ENCODE results near the gene NRG4.
"Not testable (repeated sequence)": the region's sequence is repeated elsewhere in the genome, so short reads cannot be mapped to it uniquely, and the experiment has no call there.

The NRG4 gene

DNA sequence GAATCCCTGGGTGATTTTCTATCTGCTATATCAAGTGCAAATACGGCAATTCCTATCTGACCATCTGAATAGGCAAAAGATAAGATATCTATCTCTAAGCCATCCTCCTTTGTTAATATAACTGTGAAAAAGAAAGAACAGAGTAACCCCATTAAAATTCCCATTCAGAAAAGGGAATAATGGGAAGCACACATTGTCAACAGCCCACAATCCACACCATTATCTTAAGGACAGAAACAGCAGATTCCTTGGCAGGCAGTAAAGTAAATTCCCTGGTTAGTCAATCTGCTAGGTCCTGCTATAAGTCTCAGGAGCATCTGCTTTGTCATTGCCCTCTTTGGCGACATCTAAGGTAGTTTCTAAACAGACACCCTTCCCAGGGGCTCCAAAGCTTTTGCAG lies 21.9 kb upstream of the NRG4 start:
- H3K4me1 ChIP-seq (ENCODE audit: control insufficient read depth in 1 of 2, insufficient read depth in 2 of 2, low read length in 2 of 2) = no peaks in the 10 kb centered on the region
- H3K27me3 ChIP-seq (ENCODE audit: low read depth, low read length) = no peaks in the 10 kb centered on the region
- peaks cover 0 to 9% of the 10 kb centered on the region in 2 donors for H3K9me3 ChIP-seq (ENCODE audit: control insufficient read depth in 1 of 2, low read length in 2 of 2)
- H3K4me3 ChIP-seq (ENCODE audit: low read depth in 1 of 2, low read length in 2 of 2) = no peak overlapping the region
- H3K36me3 ChIP-seq (ENCODE audit: control insufficient read depth in 1 of 2, insufficient read depth in 2 of 2, low read length in 2 of 2) = no peaks in the 10 kb centered on the region
- H3K27ac ChIP-seq (ENCODE audit: low read length) = no peak overlapping the region

- H3K36me3 ChIP-seq (ENCODE audit: control insufficient read depth in 1 of 2, insufficient read depth in 2 of 2, low read length in 2 of 2) = no peaks in the 10 kb centered on the region
- H3K4me3 ChIP-seq (ENCODE audit: low read depth in 1 of 2, low read length in 2 of 2) = no peak overlapping the region
- H3K9me3 ChIP-seq (ENCODE audit: control insufficient read depth in 1 of 2, low read length in 2 of 2) = peaks cover 0 to 5% of the 10 kb centered on the region in 2 donors
- H3K4me1 ChIP-seq (ENCODE audit: control insufficient read depth in 1 of 2, insufficient read depth in 2 of 2, low read length in 2 of 2) = no peaks in the 10 kb centered on the region
- H3K27me3 ChIP-seq (ENCODE audit: low read depth, low read length) = no peaks in the 10 kb centered on the region
- no peak overlapping the region for H3K27ac ChIP-seq (ENCODE audit: low read length)
Measured at GRCh38 chr15:76033438-76033837, 21.2 kb upstream of the NRG4 start.

DNA sequence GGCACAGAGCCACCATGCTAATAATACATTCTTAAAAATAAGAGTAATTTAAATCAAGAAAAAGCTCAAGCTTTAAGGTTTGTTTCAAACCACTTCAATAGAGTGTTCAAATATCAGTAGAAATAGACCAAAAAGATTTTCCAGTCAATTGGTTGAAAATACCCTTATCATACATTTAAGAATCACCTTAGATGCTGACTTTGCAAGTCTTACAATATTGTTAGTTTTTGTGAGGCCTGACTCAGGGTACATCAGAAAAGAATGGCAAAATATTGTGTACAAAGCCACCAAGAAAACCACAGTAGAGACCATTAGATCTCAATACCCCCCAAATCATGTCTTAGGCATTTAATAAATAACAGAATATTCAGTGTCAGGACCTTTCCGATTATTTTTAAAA lies 19.8 kb upstream of the NRG4 start:
- H3K27ac ChIP-seq (ENCODE audit: low read length) = no peak overlapping the region
- no peaks in the 10 kb centered on the region for H3K27me3 ChIP-seq (ENCODE audit: low read depth, low read length)
- no peaks in the 10 kb centered on the region for H3K4me1 ChIP-seq (ENCODE audit: control insufficient read depth in 1 of 2, insufficient read depth in 2 of 2, low read length in 2 of 2)
- H3K36me3 ChIP-seq (ENCODE audit: control insufficient read depth in 1 of 2, insufficient read depth in 2 of 2, low read length in 2 of 2) = no peaks in the 10 kb centered on the region
- no peak overlapping the region for H3K4me3 ChIP-seq (ENCODE audit: low read depth in 1 of 2, low read length in 2 of 2)
- H3K9me3 ChIP-seq (ENCODE audit: control insufficient read depth in 1 of 2, low read length in 2 of 2) = peaks cover 0 to 3% of the 10 kb centered on the region in 2 donors

GRCh38 chr15:76024021-76024768 lies 12.0 kb upstream of the NRG4 start:
- H3K4me3 ChIP-seq (ENCODE audit: low read depth in 1 of 2, low read length in 2 of 2) = no peak overlapping the region
- no peaks in the 10 kb centered on the region for H3K27me3 ChIP-seq (ENCODE audit: low read depth, low read length)
- H3K9me3 ChIP-seq (ENCODE audit: control insufficient read depth in 1 of 2, low read length in 2 of 2) = peaks cover 8 to 15% of the 10 kb centered on the region in 2 donors
- no peak overlapping the region for H3K27ac ChIP-seq (ENCODE audit: low read length)
- H3K36me3 ChIP-seq (ENCODE audit: control insufficient read depth in 1 of 2, insufficient read depth in 2 of 2, low read length in 2 of 2) = no peaks in the 10 kb centered on the region
- H3K4me1 ChIP-seq (ENCODE audit: control insufficient read depth in 1 of 2, insufficient read depth in 2 of 2, low read length in 2 of 2) = no peaks in the 10 kb centered on the region

- not testable (repeated sequence) for H3K27me3 ChIP-seq (ENCODE audit: low read depth, low read length); H3K27ac ChIP-seq (ENCODE audit: low read length); H3K36me3 ChIP-seq (ENCODE audit: control insufficient read depth in 1 of 2, insufficient read depth in 2 of 2, low read length in 2 of 2); H3K4me3 ChIP-seq (ENCODE audit: low read depth in 1 of 2, low read length in 2 of 2); H3K9me3 ChIP-seq (ENCODE audit: control insufficient read depth in 1 of 2, low read length in 2 of 2); H3K4me1 ChIP-seq (ENCODE audit: control insufficient read depth in 1 of 2, insufficient read depth in 2 of 2, low read length in 2 of 2)
Measured at GRCh38 chr15:76013470-76013869, 1.2 kb upstream of the NRG4 start.

DNA sequence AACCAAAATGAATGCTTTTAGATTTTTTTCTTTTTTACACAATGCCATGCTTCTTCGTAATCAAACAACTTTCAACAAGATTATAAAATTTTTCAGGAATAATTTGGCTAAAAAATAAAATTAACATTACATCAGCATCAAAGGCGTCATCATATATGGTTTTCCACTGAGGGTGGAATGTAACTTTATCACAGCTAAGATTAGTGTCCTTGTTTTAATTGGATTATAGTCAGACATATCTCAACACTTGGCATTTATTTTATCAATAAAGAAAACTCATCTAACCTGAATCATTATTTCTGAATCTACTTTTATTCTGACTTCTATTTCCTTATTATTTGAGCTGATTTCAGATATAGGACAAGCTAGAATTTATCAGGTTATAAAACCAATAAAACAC lies 1.6 kb downstream of the NRG4 start:
- Histone ChIP-seq H3K9me3 (ENCODE audit: control insufficient read depth in 1 of 2, low read length in 2 of 2) (no peaks in the 10 kb centered on the region), H3K36me3 (ENCODE audit: control insufficient read depth in 1 of 2, insufficient read depth in 2 of 2, low read length in 2 of 2) (no peaks in the 10 kb centered on the region), H3K27me3 (ENCODE audit: low read depth, low read length) (no peaks in the 10 kb centered on the region), H3K4me3 (ENCODE audit: low read depth in 1 of 2, low read length in 2 of 2) (no peak overlapping the region), H3K4me1 (ENCODE audit: control insufficient read depth in 1 of 2, insufficient read depth in 2 of 2, low read length in 2 of 2) (no peaks in the 10 kb centered on the region), H3K27ac (ENCODE audit: low read length) (no peak overlapping the region)

DNA sequence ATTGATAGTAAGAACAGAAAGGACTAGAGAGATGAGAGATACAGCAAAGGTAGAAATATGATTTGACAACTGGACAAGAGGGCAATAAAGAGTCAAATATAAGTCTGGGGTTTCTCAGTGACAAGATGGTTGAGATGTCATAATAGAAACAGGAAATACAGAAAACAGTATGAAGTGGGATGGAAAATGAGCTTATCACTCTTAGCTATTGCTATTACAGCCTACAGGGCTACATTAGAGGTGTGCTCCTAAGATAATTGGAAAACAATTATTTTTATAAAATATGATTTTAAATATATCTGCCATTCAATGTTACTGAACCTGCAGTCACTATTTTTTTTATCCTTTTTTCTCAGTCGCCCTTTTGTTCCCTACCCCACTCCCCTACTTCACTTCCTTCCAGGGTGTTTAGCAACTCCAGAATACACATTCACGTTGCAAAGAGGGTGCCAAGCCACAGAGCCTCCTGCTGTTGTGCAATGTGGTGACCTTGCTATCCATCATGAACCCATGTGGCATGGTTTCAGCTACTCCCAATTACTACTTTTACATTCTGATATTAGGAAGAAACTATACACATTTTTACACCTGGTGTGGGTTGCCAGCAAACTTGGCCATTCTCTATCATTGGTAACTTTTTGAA lies 6.0 kb downstream of the NRG4 start:
- Histone ChIP-seq H3K36me3 (ENCODE audit: control insufficient read depth in 1 of 2, insufficient read depth in 2 of 2, low read length in 2 of 2) (no peaks in the 10 kb centered on the region), H3K4me1 (ENCODE audit: control insufficient read depth in 1 of 2, insufficient read depth in 2 of 2, low read length in 2 of 2) (no peaks in the 10 kb centered on the region), H3K27me3 (ENCODE audit: low read depth, low read length) (no peaks in the 10 kb centered on the region), H3K27ac (ENCODE audit: low read length) (no peak overlapping the region), H3K4me3 (ENCODE audit: low read depth in 1 of 2, low read length in 2 of 2) (no peak overlapping the region), H3K9me3 (ENCODE audit: control insufficient read depth in 1 of 2, low read length in 2 of 2) (no peaks in the 10 kb centered on the region)

DNA sequence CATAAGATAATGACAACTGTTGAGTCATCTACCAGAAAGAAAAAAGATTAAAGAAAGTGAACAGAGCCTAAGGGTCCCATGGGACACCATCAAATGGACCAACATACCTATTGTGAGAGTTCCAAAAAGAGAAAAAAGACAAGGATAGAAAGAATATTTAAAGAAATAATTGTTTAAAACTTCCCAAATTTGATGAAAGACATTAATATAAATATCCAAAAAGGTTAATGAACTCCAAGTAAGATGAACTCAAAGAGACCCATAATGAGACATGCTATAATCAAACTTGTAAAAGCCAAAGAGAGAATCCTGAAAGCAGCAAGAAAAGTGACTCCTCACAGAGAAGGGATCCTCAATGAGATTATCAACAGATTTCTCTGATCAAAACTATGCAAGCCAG lies 8.9 kb downstream of the NRG4 start:
- Histone ChIP-seq H3K36me3 (ENCODE audit: control insufficient read depth in 1 of 2, insufficient read depth in 2 of 2, low read length in 2 of 2) (no peaks in the 10 kb centered on the region), H3K9me3 (ENCODE audit: control insufficient read depth in 1 of 2, low read length in 2 of 2) (no peaks in the 10 kb centered on the region), H3K27me3 (ENCODE audit: low read depth, low read length) (no peaks in the 10 kb centered on the region), H3K4me1 (ENCODE audit: control insufficient read depth in 1 of 2, insufficient read depth in 2 of 2, low read length in 2 of 2) (no peaks in the 10 kb centered on the region), H3K4me3 (ENCODE audit: low read depth in 1 of 2, low read length in 2 of 2) (no peak overlapping the region), H3K27ac (ENCODE audit: low read length) (no peak overlapping the region)

DNA sequence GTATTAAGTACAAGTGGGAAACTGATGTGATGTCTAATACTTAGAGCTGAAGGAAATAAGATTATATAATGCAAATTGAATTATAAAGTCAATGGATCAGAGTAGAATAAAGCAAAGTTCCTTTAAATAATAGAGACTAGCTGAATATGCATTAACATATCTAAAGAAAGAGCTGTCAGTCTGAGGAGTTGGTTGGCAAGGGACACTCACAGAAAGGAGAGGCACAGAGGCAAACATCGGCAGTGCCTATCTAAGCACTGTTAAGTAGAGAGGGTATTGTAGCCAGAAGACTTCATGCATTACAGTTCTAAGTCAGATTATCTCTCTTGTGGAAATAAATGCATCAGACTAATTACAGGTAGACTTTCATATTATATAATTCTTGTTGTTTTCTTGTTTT lies 16.6 kb downstream of the NRG4 start:
- no peaks in the 10 kb centered on the region for H3K27me3 ChIP-seq (ENCODE audit: low read depth, low read length)
- no peak overlapping the region for H3K27ac ChIP-seq (ENCODE audit: low read length)
- no peaks in the 10 kb centered on the region for H3K4me1 ChIP-seq (ENCODE audit: control insufficient read depth in 1 of 2, insufficient read depth in 2 of 2, low read length in 2 of 2)
- H3K4me3 ChIP-seq (ENCODE audit: low read depth in 1 of 2, low read length in 2 of 2) = no peak overlapping the region
- H3K9me3 ChIP-seq (ENCODE audit: control insufficient read depth in 1 of 2, low read length in 2 of 2) = no peaks in the 10 kb centered on the region
- H3K36me3 ChIP-seq (ENCODE audit: control insufficient read depth in 1 of 2, insufficient read depth in 2 of 2, low read length in 2 of 2) = no peaks in the 10 kb centered on the region

DNA sequence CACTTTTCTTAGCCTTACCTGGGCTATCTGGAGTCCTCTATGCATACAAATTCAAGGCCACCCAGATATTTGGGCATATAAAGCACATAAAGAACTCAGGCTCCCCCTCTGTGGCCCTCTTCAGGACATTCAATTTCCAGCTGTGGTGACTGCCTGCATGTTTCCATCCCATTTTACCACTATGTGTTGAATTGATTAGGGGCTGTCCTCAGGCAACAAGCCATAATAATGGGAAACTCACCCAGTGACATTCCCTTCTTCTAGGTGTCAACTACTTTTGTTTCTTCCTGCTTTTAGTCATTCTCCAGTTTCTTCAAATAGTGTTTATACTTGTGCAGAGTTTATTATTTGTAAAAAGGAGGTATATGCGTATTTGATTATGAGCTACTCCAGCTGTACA lies 18.0 kb downstream of the NRG4 start:
- Histone ChIP-seq H3K36me3 (ENCODE audit: control insufficient read depth in 1 of 2, insufficient read depth in 2 of 2, low read length in 2 of 2) (no peaks in the 10 kb centered on the region), H3K9me3 (ENCODE audit: control insufficient read depth in 1 of 2, low read length in 2 of 2) (no peaks in the 10 kb centered on the region), H3K4me1 (ENCODE audit: control insufficient read depth in 1 of 2, insufficient read depth in 2 of 2, low read length in 2 of 2) (no peaks in the 10 kb centered on the region), H3K27me3 (ENCODE audit: low read depth, low read length) (no peaks in the 10 kb centered on the region), H3K27ac (ENCODE audit: low read length) (no peak overlapping the region), H3K4me3 (ENCODE audit: low read depth in 1 of 2, low read length in 2 of 2) (no peak overlapping the region)

GRCh38 chr15:75992897-75993296 lies 19.3 kb downstream of the NRG4 start:
- no peak overlapping the region for H3K27ac ChIP-seq (ENCODE audit: low read length)
- H3K27me3 ChIP-seq (ENCODE audit: low read depth, low read length) = no peaks in the 10 kb centered on the region
- H3K4me3 ChIP-seq (ENCODE audit: low read depth in 1 of 2, low read length in 2 of 2) = no peak overlapping the region
- no peaks in the 10 kb centered on the region for H3K9me3 ChIP-seq (ENCODE audit: control insufficient read depth in 1 of 2, low read length in 2 of 2)
- no peaks in the 10 kb centered on the region for H3K4me1 ChIP-seq (ENCODE audit: control insufficient read depth in 1 of 2, insufficient read depth in 2 of 2, low read length in 2 of 2)
- no peaks in the 10 kb centered on the region for H3K36me3 ChIP-seq (ENCODE audit: control insufficient read depth in 1 of 2, insufficient read depth in 2 of 2, low read length in 2 of 2)

DNA sequence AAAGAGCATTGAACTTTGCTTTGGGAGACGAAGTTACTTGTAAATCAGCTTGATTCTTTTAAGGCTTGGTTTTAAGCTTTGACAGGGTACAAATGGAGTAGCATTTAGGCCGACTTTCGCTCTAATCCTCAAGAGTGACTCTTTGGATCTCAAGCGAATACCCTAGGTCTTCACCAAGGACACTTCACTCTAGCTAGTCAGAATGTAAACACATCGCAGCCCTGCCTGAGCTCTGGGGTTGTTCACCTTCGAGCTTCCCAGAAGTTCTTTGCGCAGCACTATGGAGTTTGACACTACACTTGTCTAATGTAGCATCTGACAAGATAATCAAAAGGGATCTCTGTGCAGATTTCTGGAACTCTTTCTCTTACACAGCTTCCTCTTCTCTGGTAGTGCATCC lies 22.3 kb downstream of the NRG4 start:
- no peak overlapping the region for H3K27ac ChIP-seq (ENCODE audit: low read length)
- no peaks in the 10 kb centered on the region for H3K9me3 ChIP-seq (ENCODE audit: control insufficient read depth in 1 of 2, low read length in 2 of 2)
- no peaks in the 10 kb centered on the region for H3K4me1 ChIP-seq (ENCODE audit: control insufficient read depth in 1 of 2, insufficient read depth in 2 of 2, low read length in 2 of 2)
- H3K36me3 ChIP-seq (ENCODE audit: control insufficient read depth in 1 of 2, insufficient read depth in 2 of 2, low read length in 2 of 2) = no peaks in the 10 kb centered on the region
- H3K27me3 ChIP-seq (ENCODE audit: low read depth, low read length) = no peaks in the 10 kb centered on the region
- no peak overlapping the region for H3K4me3 ChIP-seq (ENCODE audit: low read depth in 1 of 2, low read length in 2 of 2)
